K562 (cell line): Measurements from ENCODE around the gene OR4F15. TPM values are rescaled to one million over a fixed set of nuclear protein-coding genes. Genes with fewer than 3 reads are reported as not detected.

Experiments used
- ATAC-seq: fragments of 200-7000 bp; cut with Tn5 transposase; 3 replicates; pipeline ENCODE4 v1.9.1; 2020; ENCODE audit warnings: moderate library complexity
- BruUV-seq: library from RNA; stranded (reverse); fragments of 400-500 nt; replicated peaks from 2 replicates; lab custom pipeline; 2021; lab: Mats Ljungman, UMichigan
- CTCF ChIA-PET: fragments of 300-600 bp; formaldehyde crosslinking; extraction: SDS; loops from one replicate; lab custom pipeline; 2021; ENCODE audit warnings: low intra/inter-chr PET ratio; lab: Yijun Ruan, JAX
- POLR2A ChIA-PET: fragments of 300-600, 350-650 bp; sonication (Branson Sonifier 250); formaldehyde crosslinking; extraction: SDS; loops from one replicate; lab custom pipeline; 2021; ENCODE audit warnings: antibody characterized with exemption, inconsistent platforms; lab: Yijun Ruan, JAX
- DNase-seq, 4 experiments: peaks; one replicate each; pipeline versions ENCODE4 v3.0.0 to v3.0.0-alpha.2; 2011 to 2018; ENCODE audit warnings: low spot score in 3 of 4, mixed read lengths in 3 of 4; ENCODE audit errors: extremely low read depth in 1 of 4
- FAIRE-seq: peaks from 2 replicates; lab custom pipeline; 2011; peaks lifted over from hg19 to GRCh38; lab: Jason Lieb, UNC
- H2AFZ ChIP-seq: 2 replicates; pipeline ENCODE4 v1.6.0; 2011; ENCODE audit warnings: low read depth, low read length, control low read depth, inconsistent platforms
- H3K27ac ChIP-seq: fragments of 200-600 bp; 3 replicates; pipeline ENCODE4 v1.8.0; 2011; ENCODE audit warnings: low read depth, mild to moderate bottlenecking, control low read depth, inconsistent platforms, low read length, moderate library complexity, mixed read lengths; ENCODE audit errors: extremely low read depth
- H3K27me3 ChIP-seq, 2 experiments: fragments of 300-600 bp in 1 of 2; 2 replicates in 1 of 2; 3 replicates in 1 of 2; pipeline versions ENCODE4 v1.6.0 to v1.8.0; 2011; ENCODE audit warnings: inconsistent platforms in 2 of 2, low read length in 2 of 2, mild to moderate bottlenecking in 1 of 2, mixed read lengths in 1 of 2, moderate library complexity in 1 of 2; ENCODE audit not compliant: control insufficient read depth in 2 of 2, insufficient read depth in 2 of 2
- H3K36me3 ChIP-seq: fragments of 300-600 bp; 3 replicates; pipeline ENCODE4 v1.8.0; 2011; ENCODE audit warnings: mild to moderate bottlenecking, low read length, inconsistent platforms; ENCODE audit not compliant: control insufficient read depth, insufficient read depth
- H3K4me1 ChIP-seq, 2 experiments: fragments of 200-600 bp in 1 of 2; replicated peaks in 1 of 2; 2 replicates in 1 of 2; 3 replicates in 1 of 2; pipeline versions ENCODE4 v1.5.1 to v1.8.0; 2011; ENCODE audit warnings: inconsistent platforms in 2 of 2, low read length in 2 of 2, mild to moderate bottlenecking in 1 of 2, mixed read lengths in 1 of 2, moderate library complexity in 1 of 2; ENCODE audit not compliant: control insufficient read depth in 2 of 2, insufficient read depth in 2 of 2
- H3K4me2 ChIP-seq: 2 replicates; pipeline ENCODE4 v1.6.1; 2011; ENCODE audit warnings: low read length, control low read depth, inconsistent platforms, mixed read lengths; ENCODE audit not compliant: insufficient read depth
- H3K4me3 ChIP-seq: fragments of 200-600 bp; sonication (generic), shearing (Covaris generic); 2 replicates; pipeline ENCODE4 v1.5.1; 2016; ENCODE audit warnings: control low read depth, inconsistent platforms
- H3K79me2 ChIP-seq: fragments of 200-600 bp; 3 replicates; pipeline ENCODE4 v1.8.0; 2011; ENCODE audit warnings: low read length, inconsistent platforms; ENCODE audit not compliant: control insufficient read depth, insufficient read depth
- H3K9ac ChIP-seq, 2 experiments: 2 replicates each; pipeline versions ENCODE4 v1.6.0 to v1.6.1; 2011; ENCODE audit warnings: low read depth in 2 of 2, low read length in 2 of 2, control low read depth in 1 of 2, inconsistent platforms in 1 of 2, mild to moderate bottlenecking in 1 of 2, mixed read lengths in 1 of 2; ENCODE audit not compliant: insufficient read depth in 1 of 2
- H3K9me1 ChIP-seq: one replicate; pipeline ENCODE4 v1.6.0; 2011; ENCODE audit warnings: inconsistent platforms, mild to moderate bottlenecking, low read length, moderate library complexity; ENCODE audit not compliant: control insufficient read depth, insufficient read depth
- H3K9me3 ChIP-seq: replicated peaks from 2 replicates; pipeline ENCODE4 v1.5.1; 2011; ENCODE audit warnings: low read depth, low read length, inconsistent platforms; ENCODE audit not compliant: control insufficient read depth, insufficient read depth
- H4K20me1 ChIP-seq: replicated peaks from 2 replicates; pipeline ENCODE4 v1.6.1; 2011; ENCODE audit warnings: low read length, inconsistent platforms, mixed read lengths; ENCODE audit not compliant: control insufficient read depth, insufficient read depth
- BCL6 ChIP-seq: fragments of 250-450 bp; sonication (Bioruptor Pico); IDR thresholded peaks from 2 replicates; pipeline ENCODE4 v1.4.0; 2020
- BRCA1 ChIP-seq, 2 experiments: fragments of 450-650 bp in 1 of 2; sonication (generic) in 1 of 2; formaldehyde crosslinking in 1 of 2; IDR thresholded peaks; 2 replicates each; pipeline versions ENCODE4 v1.5.0 to v1.6.1; 2017 to 2020; ENCODE audit warnings: mild to moderate bottlenecking in 1 of 2, missing genetic modification reagents in 1 of 2
- ETV5 ChIP-seq: sonication (generic); formaldehyde crosslinking; IDR thresholded peaks from 2 replicates; pipeline ENCODE4 v1.4.0; 2020; ENCODE audit warnings: low read depth, mild to moderate bottlenecking, missing genetic modification reagents
- ID3 ChIP-seq, 2 experiments: fragments of 250-450 bp in 1 of 2; fragments of 450-650 bp in 1 of 2; sonication (Bioruptor Pico) in 1 of 2; IDR thresholded peaks; 2 replicates each; pipeline versions ENCODE4 v1.6.1 to v1.8.0; 2016 to 2021; ENCODE audit warnings: mild to moderate bottlenecking in 2 of 2, moderate library complexity in 2 of 2, missing compliant biosample characterization in 1 of 2, missing genetic modification characterization in 1 of 2
- ILK ChIP-seq: fragments of 450-650 bp; IDR thresholded peaks from 2 replicates; pipeline ENCODE4 v1.6.1; 2016; ENCODE audit warnings: missing genetic modification characterization, low read depth, mild to moderate bottlenecking, missing compliant biosample characterization, moderate library complexity, borderline replicate concordance
- MEIS2 ChIP-seq: fragments of 450-650 bp; IDR thresholded peaks from 2 replicates; pipeline ENCODE4 v1.6.1; 2014; ENCODE audit warnings: mild to moderate bottlenecking; ENCODE audit not compliant: partially characterized antibody
- MYBL2 ChIP-seq, 2 experiments: fragments of 450-650 bp in 1 of 2; sonication (generic) in 1 of 2; formaldehyde crosslinking in 1 of 2; IDR thresholded peaks; 2 replicates each; pipeline versions ENCODE4 v1.6.1 to v1.8.1; 2017 to 2022; ENCODE audit warnings: borderline replicate concordance in 1 of 2, inconsistent platforms in 1 of 2, low read depth in 1 of 2, mild to moderate bottlenecking in 1 of 2, missing genetic modification reagents in 1 of 2, moderate library complexity in 1 of 2
- NFE2 ChIP-seq: IDR thresholded peaks from 2 replicates; pipeline ENCODE4 v1.6.1; 2014; ENCODE audit warnings: antibody characterized with exemption, low read depth
- NFYB ChIP-seq: IDR thresholded peaks from 2 replicates; pipeline ENCODE4 v1.6.1; 2011; ENCODE audit warnings: mild to moderate bottlenecking, moderate library complexity; ENCODE audit not compliant: insufficient read length; ENCODE audit errors: extremely low read depth
- PBX2 ChIP-seq, 2 experiments: IDR thresholded peaks in 1 of 2; conservative IDR thresholded peaks in 1 of 2; 2 replicates each; pipeline ENCODE4 v1.6.1; 2016; ENCODE audit warnings: low read depth in 2 of 2, mild to moderate bottlenecking in 1 of 2, missing compliant biosample characterization in 1 of 2, missing genetic modification characterization in 1 of 2, moderate library complexity in 1 of 2
- PKNOX1 ChIP-seq: fragments of 450-650 bp; IDR thresholded peaks from 2 replicates; pipeline ENCODE4 v1.6.1; 2016
- POLR2AphosphoS2 ChIP-seq: IDR thresholded peaks from 2 replicates; pipeline ENCODE4 v1.6.1; 2012; ENCODE audit warnings: low read length, improper control_type of control experiment
- PTRF ChIP-seq: fragments of 450-650 bp; IDR thresholded peaks from 2 replicates; pipeline ENCODE4 v1.6.1; 2016; ENCODE audit warnings: mild to moderate bottlenecking, missing genetic modification characterization, missing compliant biosample characterization
- TBL1XR1 ChIP-seq, 2 experiments: IDR thresholded peaks; 2 replicates each; pipeline ENCODE4 v1.6.1; 2012; ENCODE audit warnings: improper control_type of control experiment in 2 of 2, low read length in 2 of 2, mild to moderate bottlenecking in 1 of 2
- ZNF274 ChIP-seq: IDR thresholded peaks from 2 replicates; pipeline ENCODE4 v1.6.1; 2011; ENCODE audit warnings: low read depth, mild to moderate bottlenecking, low read length, moderate library complexity, borderline replicate concordance
- ZNF444 ChIP-seq: fragments of 250-450 bp; sonication (Bioruptor Pico); IDR thresholded peaks from 2 replicates; pipeline ENCODE4 v1.4.0; 2020; ENCODE audit warnings: mild to moderate bottlenecking, moderate library complexity
- WGBS: fragments of 100-300 bp; shearing (Covaris generic); methylation state at CpG from one replicate; pipeline ENCODE4 v1.1.6; 2016; ENCODE audit warnings: low coverage, mixed read lengths; ENCODE audit not compliant: insufficient coverage; ENCODE audit errors: missing lambda C conversion rate; 5-methylcytosine and 5-hydroxymethylcytosine counted together
- in situ Hi-C: fragments of 300-500 bp; cut with MboI; formaldehyde crosslinking; loops from 4 replicates; pipeline ENCODE4 v1.15.0; 2018; ENCODE audit warnings: inconsistent platforms, mixed read lengths
- intact Hi-C: fragments of 100-400 bp; cut with micrococcal nuclease; formaldehyde crosslinking; loops from 2 replicates; pipeline ENCODE4 v1.14.2; 2022
- polyA plus RNA-seq, 8 experiments: library from polyadenylated mRNA; depleted of rRNA in 4 of 8; stranded (reverse) in 5 of 8; unstranded in 3 of 8; fragments of >200 nt; fragmentation: Nextera tagmentation in 2 of 8; fragmentation: Illumina TruSeq in 1 of 8; extraction: Ambion mirVana in 2 of 8; extraction: Trizol in 1 of 8; gene quantifications; 2 replicates each; pipeline versions ENCODE4 v1.2.1 to v1.2.3, GENCODE V29; 2011 to 2014; ENCODE audit warnings: inconsistent platforms in 1 of 8, missing spikeins in 1 of 8
- total RNA-seq, 7 experiments: library from RNA; depleted of rRNA in 6 of 7; stranded (reverse); fragments of >200 nt in 6 of 7; fragmentation: Illumina TruSeq in 2 of 7; extraction: Trizol in 2 of 7; gene quantifications; 2 replicates each; pipeline versions ENCODE4 v1.2.1 to v1.2.3, GENCODE V29; 2011 to 2021; ENCODE audit warnings: low replicate concordance in 1 of 7

Gene OR4F15
- total and polyA plus RNA-seq, 9 of the 15 experiments (the other 6 are each of a cell fraction or from before 2014, with no cell fraction given), result not detected

GRCh38 chr15:101828774-101829173, 16.8 kb downstream of the OR4F15 start:
- no peak overlapping the region for H3K27ac ChIP-seq
- in situ Hi-C loops (no loop called here), intact Hi-C loops (no loop called here)
- no peaks in the 10 kb centered on the region for H4K20me1 ChIP-seq
- ChIA-PET POLR2A (no interaction called here), CTCF (no interaction called here)
- H3K79me2 ChIP-seq, result no peaks in the 10 kb centered on the region
- no peaks in the 10 kb centered on the region for H3K4me1 ChIP-seq
- H3K9me1 ChIP-seq, result no peaks in the 10 kb centered on the region
- H2AFZ ChIP-seq, result no peak overlapping the region
- BruUV-seq, result no TSS peak
- H3K9me3 ChIP-seq, result no peaks in the 10 kb centered on the region
- H3K4me3 ChIP-seq, result no peak overlapping the region
- H3K9ac ChIP-seq, result no peak overlapping the region
- no peak for FAIRE-seq
- H3K4me2 ChIP-seq, result no peak overlapping the region
- H3K36me3 ChIP-seq, result no peaks in the 10 kb centered on the region
- DNase-seq, result peak in 2 of 4 experiments; percentile 9 to 21
- no peak for ATAC-seq
- H3K27me3 ChIP-seq, result peaks cover 6 to 12% of the 10 kb centered on the region in 2 experiments; a peak in 3 of 5 replicates
- 0% methylated on average over 5 of the region's 5 CpGs for WGBS
- TF ChIP-seq TBL1XR1 (IDR thresholded peaks at IDR 0.05; ENCODE audit: low read length in 2 of 2) (no peak), PKNOX1 (peak; percentile 93), ID3 (CRISPR knock-in tag; IDR thresholded peaks at IDR 0.05) (no peak), ID3 (tag; IDR thresholded peaks at IDR 0.05) (no peak), ETV5 (no peak), ILK (no peak), ZNF274 (no peak), PBX2 (CRISPR knock-in tag; IDR thresholded peaks at IDR 0.05; ENCODE audit: low read depth) (no peak), PBX2 (tag; conservative IDR thresholded peaks at IDR 0.05; ENCODE audit: low read depth) (peak; percentile 91), BCL6 (no peak), NFYB (no peak), NFE2 (0 out of 2 replicates have a peak, but pooled peaks have one; percentile 24), POLR2AphosphoS2 (no peak), BRCA1 (IDR thresholded peaks at IDR 0.05) (no peak), BRCA1 (CRISPR knock-in tag; IDR thresholded peaks at IDR 0.05) (no peak), ZNF444 (CRISPR knock-in tag) (no peak), MYBL2 (IDR thresholded peaks at IDR 0.05; ENCODE audit: low read depth) (no peak), MYBL2 (CRISPR knock-in tag; IDR thresholded peaks at IDR 0.05; ENCODE audit: borderline replicate concordance) (no peak), MEIS2 (peak; percentile 81), PTRF (tag) (no peak)
